GM21723 (cell line): ENCODE measurements around the gene ETV4.
"Not testable (repeated sequence)": the region's sequence is repeated elsewhere in the genome, so short reads cannot be mapped to it uniquely, and the experiment has no call there.

ENCODE experiments used
- ATAC-seq: cut with Tn5 transposase; IDR thresholded peaks from one replicate; pipeline ENCODE4 v1.9.1; 2021; ENCODE audit warnings: mild to moderate bottlenecking, moderate library complexity; ENCODE audit not compliant: unreplicated experiment

ETV4 gene

GRCh38 chr17:43517615-43518386 is 28.3 kb downstream of the ETV4 start:
- peak; percentile 75 for ATAC-seq

DNA sequence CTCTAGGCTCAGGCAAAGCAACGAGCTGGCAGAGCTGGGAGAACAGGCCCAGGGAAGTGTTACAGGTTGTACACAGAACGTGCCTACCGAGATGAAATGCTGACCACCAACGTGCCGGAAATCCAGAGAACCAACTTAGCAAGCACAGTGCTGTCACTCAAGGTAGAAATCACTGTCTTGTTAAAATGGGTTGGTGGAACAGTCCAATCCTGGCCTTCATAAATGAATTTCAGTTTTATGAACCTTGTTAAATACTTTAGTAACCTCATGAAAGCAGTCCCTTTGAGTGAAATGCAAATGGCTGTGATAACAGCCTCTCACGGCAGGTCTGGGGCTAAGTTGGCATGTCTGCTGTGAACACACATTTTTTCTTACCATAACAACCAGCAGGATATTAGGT is 29.0 kb downstream of the ETV4 start:
- no peak for ATAC-seq

- no peak for ATAC-seq
Measured at GRCh38 chr17:43515656-43516055, 30.5 kb downstream of the ETV4 start.

DNA sequence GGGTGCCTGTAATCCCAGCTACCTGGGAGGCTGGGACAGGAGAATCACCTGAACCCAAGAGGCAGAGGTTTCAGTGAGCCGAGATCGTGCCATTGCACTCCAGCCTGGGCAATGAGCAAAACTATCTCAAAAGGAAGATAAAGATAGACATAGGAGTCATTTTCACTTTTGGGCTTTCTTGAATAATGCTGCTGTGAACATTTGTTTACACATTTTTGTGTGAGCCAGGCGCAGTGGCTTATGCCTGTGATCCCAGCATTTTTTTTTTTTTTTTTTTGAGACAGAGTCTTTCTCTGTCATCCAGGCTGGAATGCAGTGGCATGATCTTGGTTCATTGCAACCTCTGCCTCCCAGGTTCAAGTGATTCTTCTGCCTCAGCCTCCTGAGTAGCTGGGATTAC is 34.9 kb downstream of the ETV4 start:
- ATAC-seq = not testable (repeated sequence)

DNA sequence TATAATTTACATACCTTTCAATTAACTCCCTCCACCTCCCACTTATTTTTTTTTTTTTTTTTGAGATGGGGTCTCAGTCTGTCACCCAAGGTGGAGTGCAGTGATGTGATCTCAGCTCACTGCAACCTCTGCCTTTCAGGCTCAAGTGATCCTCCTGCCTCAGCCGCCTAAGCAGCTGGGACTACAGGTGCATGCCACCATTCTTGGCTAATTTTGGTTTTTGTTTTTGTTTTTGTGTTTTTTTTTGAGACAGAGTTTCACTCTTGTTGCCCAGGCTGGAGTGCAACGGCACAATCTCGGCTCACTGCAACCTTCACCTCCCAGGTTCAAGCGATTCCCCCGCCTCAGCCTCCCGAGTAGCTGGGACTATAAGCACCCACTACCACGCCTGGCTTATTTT is 36.7 kb downstream of the ETV4 start:
- not testable (repeated sequence) for ATAC-seq

DNA sequence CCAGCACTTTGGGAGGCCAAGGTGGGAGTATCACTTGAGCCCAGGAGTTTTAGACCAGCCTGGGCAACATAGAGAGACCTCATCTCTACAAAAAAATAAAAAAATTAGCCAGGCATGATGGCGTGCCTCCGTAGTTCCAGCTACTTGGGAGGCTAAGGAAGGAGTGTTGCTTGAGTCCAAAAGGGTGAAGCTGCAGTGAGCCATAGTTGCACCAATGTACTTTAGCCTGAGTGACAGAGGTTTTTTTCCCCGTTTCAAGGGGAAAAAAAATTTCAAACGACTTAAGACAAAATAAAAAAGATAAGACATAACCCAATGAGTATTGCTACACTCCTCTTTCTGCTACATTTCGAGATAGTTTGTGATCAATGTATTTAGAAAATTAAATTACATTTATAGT is 55.5 kb downstream of the ETV4 start:
- no peak for ATAC-seq

- peak; percentile 89 for ATAC-seq
Measured at GRCh38 chr17:43483674-43484551, 62.2 kb downstream of the ETV4 start, which contains the start of gene DHX8. Gene DHX8 (plus strand): TSS chr17:43483975. CDS start chr17:43484038, 63 bp downstream.

DNA sequence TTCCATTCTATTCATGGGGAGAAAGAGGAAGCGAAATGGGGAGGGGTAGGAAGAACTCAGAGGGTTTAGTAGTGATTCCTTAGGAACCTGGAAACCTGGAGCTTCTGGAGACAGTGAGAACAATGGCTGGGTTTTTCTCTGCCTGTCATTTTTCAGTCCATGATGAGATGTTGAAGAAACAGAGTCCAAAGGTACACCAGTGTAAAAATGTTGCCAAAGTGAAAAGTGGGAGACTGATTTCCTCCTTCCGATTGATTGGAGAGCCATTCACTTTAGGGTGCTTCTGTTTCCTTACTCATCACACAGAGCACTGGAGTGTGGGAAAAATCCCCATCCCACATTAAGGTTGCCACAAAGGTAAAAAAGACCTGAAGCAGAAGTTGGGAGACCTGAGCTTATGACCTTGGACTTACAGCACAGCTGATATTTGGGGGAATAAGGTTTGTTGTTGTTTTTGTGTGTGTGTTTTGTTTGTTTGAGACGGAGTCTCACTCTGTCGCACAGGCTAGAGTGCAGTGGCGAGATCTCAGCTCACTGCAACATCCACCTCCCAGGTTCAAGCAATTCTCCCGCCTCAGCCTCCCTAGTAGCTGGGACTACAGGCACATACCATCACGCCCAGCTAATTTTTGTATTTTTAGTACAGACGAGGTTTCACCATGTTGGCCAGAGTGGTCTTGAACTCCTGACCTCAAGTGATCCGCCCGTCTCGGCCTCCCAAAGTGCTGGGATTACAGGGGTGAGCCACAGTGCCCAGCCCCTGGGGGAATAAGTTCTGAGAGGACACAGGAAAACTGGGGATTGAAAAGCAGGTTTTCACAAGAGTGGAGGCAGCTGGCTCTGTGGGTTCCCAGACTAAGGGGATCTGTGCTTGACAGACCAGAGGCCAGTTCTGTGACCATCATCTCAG is 63.8 kb downstream of the ETV4 start:
- ATAC-seq = no peak

GRCh38 chr17:43479948-43480347 is 66.2 kb downstream of the ETV4 start:
- ATAC-seq = no peak
